ENCODE data around the gene MAP2K3.

The MAP2K3 gene

GRCh38 chr17:21293831-21294210 lies 9.3 kb downstream of the MAP2K3 start:
- H3K4me3 ChIP-seq (ENCODE audit: insufficient read depth in 1 of 2, low read depth in 1 of 2, low read length in 2 of 2), result no peak overlapping the region
- H3K18ac ChIP-seq (ENCODE audit: low read depth in 1 of 2, low read length in 2 of 2), result no peak overlapping the region
- H3K14ac ChIP-seq (ENCODE audit: low read length in 2 of 2), result no peak overlapping the region
- no peak overlapping the region for H2BK120ac ChIP-seq (ENCODE audit: low read depth, low read length)
- H3K23ac ChIP-seq (ENCODE audit: low read length in 2 of 2), result no peak overlapping the region
- H3K9ac ChIP-seq (ENCODE audit: low read length), result no peak overlapping the region
- no peaks in the 10 kb centered on the region for H3K27me3 ChIP-seq (ENCODE audit: control insufficient read depth in 1 of 2, insufficient read depth in 1 of 2, low read length in 2 of 2)
- H3K27ac ChIP-seq (ENCODE audit: low read length, poor library complexity, severe bottlenecking), result no peak overlapping the region
- H3K4me1 ChIP-seq (ENCODE audit: control insufficient read depth, insufficient read depth, low read depth, low read length), result peaks cover 34% of the 10 kb centered on the region
- no peak overlapping the region for H3K4ac ChIP-seq (ENCODE audit: low read depth in 1 of 2, low read length in 2 of 2)
- 67% methylated on average over 10 of the region's 10 CpGs for WGBS
- no peak overlapping the region for H4K8ac ChIP-seq (ENCODE audit: low read length)
- peaks cover 33 to 65% of the 10 kb centered on the region in 2 experiments for H3K36me3 ChIP-seq (ENCODE audit: control insufficient read depth in 1 of 2, insufficient read depth in 2 of 2, low read depth in 1 of 2, low read length in 2 of 2)
- no peak overlapping the region for H2BK15ac ChIP-seq (ENCODE audit: low read depth, poor library complexity, severe bottlenecking)
- no peaks in the 10 kb centered on the region for H3K9me3 ChIP-seq (ENCODE audit: control insufficient read depth, low read length)
- no peak overlapping the region for H2AFZ ChIP-seq (ENCODE audit: low read depth, low read length)
- no peak for DNase-seq
- H2AK5ac ChIP-seq (ENCODE audit: low read length, severe bottlenecking), result no peak overlapping the region
- H2BK12ac ChIP-seq (ENCODE audit: low read length in 2 of 2), result no peak overlapping the region
- H3K4me2 ChIP-seq (ENCODE audit: low read length, poor library complexity, severe bottlenecking), result no peak overlapping the region
- peaks cover 27% of the 10 kb centered on the region for H3K79me1 ChIP-seq (replicated peaks; ENCODE audit: low read length, poor library complexity, severe bottlenecking)
- H4K91ac ChIP-seq (ENCODE audit: low read length), result no peak overlapping the region
- H2BK5ac ChIP-seq (ENCODE audit: low read depth, low read length, poor library complexity, severe bottlenecking), result no peak overlapping the region

- Histone ChIP-seq H3K14ac (ENCODE audit: low read length in 2 of 2) (no peak overlapping the region), H3K27me3 (ENCODE audit: control insufficient read depth in 1 of 2, insufficient read depth in 1 of 2, low read length in 2 of 2) (no peaks in the 10 kb centered on the region), H2BK12ac (ENCODE audit: low read length in 2 of 2) (no peak overlapping the region), H4K91ac (ENCODE audit: low read length) (no peak overlapping the region), H3K4me2 (ENCODE audit: low read length, poor library complexity, severe bottlenecking) (no peak overlapping the region), H3K9ac (ENCODE audit: low read length) (peak overlapping the region; percentile 65), H2AK5ac (ENCODE audit: low read length, severe bottlenecking) (no peak overlapping the region), H3K4me3 (ENCODE audit: insufficient read depth in 1 of 2, low read depth in 1 of 2, low read length in 2 of 2) (no peak overlapping the region), H3K79me1 (replicated peaks; ENCODE audit: low read length, poor library complexity, severe bottlenecking) (peaks cover 27% of the 10 kb centered on the region), H3K27ac (ENCODE audit: low read length, poor library complexity, severe bottlenecking) (no peak overlapping the region), H2BK120ac (ENCODE audit: low read depth, low read length) (no peak overlapping the region), H2BK5ac (ENCODE audit: low read depth, low read length, poor library complexity, severe bottlenecking) (no peak overlapping the region), H3K9me3 (ENCODE audit: control insufficient read depth, low read length) (no peaks in the 10 kb centered on the region), H3K4me1 (ENCODE audit: control insufficient read depth, insufficient read depth, low read depth, low read length) (peaks cover 28% of the 10 kb centered on the region), H2BK15ac (ENCODE audit: low read depth, poor library complexity, severe bottlenecking) (no peak overlapping the region), H4K8ac (ENCODE audit: low read length) (no peak overlapping the region), H2AFZ (ENCODE audit: low read depth, low read length) (no peak overlapping the region), H3K4ac (ENCODE audit: low read depth in 1 of 2, low read length in 2 of 2) (no peak overlapping the region), H3K23ac (ENCODE audit: low read length in 2 of 2) (peak overlapping the region in 1 of 2 experiments; percentile 40), H3K18ac (ENCODE audit: low read depth in 1 of 2, low read length in 2 of 2) (no peak overlapping the region), H3K36me3 (ENCODE audit: control insufficient read depth in 1 of 2, insufficient read depth in 2 of 2, low read depth in 1 of 2, low read length in 2 of 2) (peaks cover 40 to 71% of the 10 kb centered on the region in 2 experiments)
- no peak for DNase-seq
- 69% methylated on average over 12 of the region's 12 CpGs for WGBS
Measured at GRCh38 chr17:21294321-21295035, 10.0 kb downstream of the MAP2K3 start.

GRCh38 chr17:21295036-21295952 lies 10.8 kb downstream of the MAP2K3 start:
- Histone ChIP-seq H3K4ac (ENCODE audit: low read depth in 1 of 2, low read length in 2 of 2) (no peak overlapping the region), H3K18ac (ENCODE audit: low read depth in 1 of 2, low read length in 2 of 2) (no peak overlapping the region), H3K27me3 (ENCODE audit: control insufficient read depth in 1 of 2, insufficient read depth in 1 of 2, low read length in 2 of 2) (no peaks in the 10 kb centered on the region), H2AFZ (ENCODE audit: low read depth, low read length) (no peak overlapping the region), H2BK15ac (ENCODE audit: low read depth, poor library complexity, severe bottlenecking) (no peak overlapping the region), H2BK5ac (ENCODE audit: low read depth, low read length, poor library complexity, severe bottlenecking) (no peak overlapping the region), H3K27ac (ENCODE audit: low read length, poor library complexity, severe bottlenecking) (no peak overlapping the region), H3K9me3 (ENCODE audit: control insufficient read depth, low read length) (no peaks in the 10 kb centered on the region), H2BK12ac (ENCODE audit: low read length in 2 of 2) (no peak overlapping the region), H2BK120ac (ENCODE audit: low read depth, low read length) (no peak overlapping the region), H3K4me1 (ENCODE audit: control insufficient read depth, insufficient read depth, low read depth, low read length) (peaks cover 19% of the 10 kb centered on the region), H3K4me2 (ENCODE audit: low read length, poor library complexity, severe bottlenecking) (no peak overlapping the region), H3K4me3 (ENCODE audit: insufficient read depth in 1 of 2, low read depth in 1 of 2, low read length in 2 of 2) (no peak overlapping the region), H4K8ac (ENCODE audit: low read length) (no peak overlapping the region), H3K36me3 (ENCODE audit: control insufficient read depth in 1 of 2, insufficient read depth in 2 of 2, low read depth in 1 of 2, low read length in 2 of 2) (peaks cover 48 to 68% of the 10 kb centered on the region in 2 experiments), H4K91ac (ENCODE audit: low read length) (no peak overlapping the region), H3K23ac (ENCODE audit: low read length in 2 of 2) (peak overlapping the region in 1 of 2 experiments; percentile 40), H2AK5ac (ENCODE audit: low read length, severe bottlenecking) (no peak overlapping the region), H3K14ac (ENCODE audit: low read length in 2 of 2) (no peak overlapping the region), H3K79me1 (replicated peaks; ENCODE audit: low read length, poor library complexity, severe bottlenecking) (peaks cover 28% of the 10 kb centered on the region), H3K9ac (ENCODE audit: low read length) (peak overlapping the region; percentile 65)
- peak; percentile 81 for DNase-seq
- 81% methylated on average over 19 of the region's 19 CpGs for WGBS
